Measurements from ENCODE around the gene SLC25A43.

The SLC25A43 gene

DNA sequence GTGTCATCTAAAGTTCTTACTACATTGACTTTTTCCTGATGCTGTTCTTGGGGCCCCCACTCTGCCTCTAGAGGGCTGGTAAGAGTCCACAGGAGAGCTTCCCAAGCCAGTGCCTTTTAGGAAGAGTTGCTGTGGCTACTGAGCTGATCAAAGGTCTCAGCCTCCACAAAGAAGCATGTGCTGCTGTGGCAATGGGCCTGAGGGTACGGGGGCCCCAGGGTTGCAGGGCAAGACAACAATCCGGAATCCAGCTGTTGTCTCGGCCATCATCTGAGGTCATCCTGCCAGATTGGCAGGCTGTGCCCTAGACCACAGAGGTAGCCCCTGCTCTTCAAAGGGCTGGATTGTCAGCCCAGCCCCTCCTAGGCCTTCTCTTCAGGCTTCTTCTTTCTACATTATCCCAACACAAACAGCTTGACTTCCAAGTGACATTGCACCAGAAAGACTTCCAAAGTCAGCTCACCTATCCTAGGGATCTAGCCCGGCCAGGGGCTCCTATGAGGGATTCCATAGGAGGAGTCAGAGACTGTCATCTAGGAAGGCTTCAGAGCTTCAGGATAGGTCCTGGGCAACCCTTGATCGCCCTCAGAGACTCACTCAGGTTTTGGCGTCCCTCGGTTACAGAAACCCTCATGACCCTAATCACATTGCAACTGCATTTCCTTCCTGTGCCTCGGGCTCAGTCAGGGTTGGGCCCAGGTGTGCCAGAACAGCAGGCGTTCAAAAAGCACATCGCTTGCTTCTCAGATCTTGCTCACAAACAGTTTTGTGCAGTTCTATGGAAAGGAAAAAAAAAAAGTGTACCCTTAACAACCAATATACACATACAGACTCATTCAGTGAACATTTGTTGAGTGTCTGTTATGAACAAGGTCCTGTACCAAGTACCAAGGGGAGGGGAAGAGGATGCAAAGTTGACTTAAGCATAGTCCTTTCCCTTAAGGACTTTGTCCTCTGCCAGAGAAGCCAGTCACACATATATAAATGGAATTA lies 96.9 kb downstream of the SLC25A43 start:
- in situ Hi-C loops (cut with MboI; ENCODE audit: low sequenced_read_pairs), result no loop called here

DNA sequence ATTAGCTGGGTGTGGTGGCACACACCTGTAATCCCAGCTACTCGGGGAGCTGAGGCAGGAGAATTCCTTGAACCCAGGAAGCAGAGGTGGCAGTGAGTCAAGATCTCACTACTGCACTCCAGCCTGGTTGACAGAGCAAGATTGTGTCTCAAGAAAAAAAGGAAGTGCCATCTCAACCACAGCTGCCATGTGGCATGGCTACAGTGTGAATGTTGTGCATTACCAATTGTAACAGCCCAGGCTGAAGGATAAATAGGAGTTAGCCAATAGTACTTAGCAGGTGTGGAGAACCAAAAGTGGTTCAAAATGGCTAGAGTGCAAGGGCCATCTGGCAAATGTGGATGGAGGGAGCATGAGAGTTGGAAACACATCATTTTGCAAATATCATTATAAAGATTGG lies 98.0 kb downstream of the SLC25A43 start:
- in situ Hi-C loops (cut with MboI; ENCODE audit: low sequenced_read_pairs), result no loop called here

DNA sequence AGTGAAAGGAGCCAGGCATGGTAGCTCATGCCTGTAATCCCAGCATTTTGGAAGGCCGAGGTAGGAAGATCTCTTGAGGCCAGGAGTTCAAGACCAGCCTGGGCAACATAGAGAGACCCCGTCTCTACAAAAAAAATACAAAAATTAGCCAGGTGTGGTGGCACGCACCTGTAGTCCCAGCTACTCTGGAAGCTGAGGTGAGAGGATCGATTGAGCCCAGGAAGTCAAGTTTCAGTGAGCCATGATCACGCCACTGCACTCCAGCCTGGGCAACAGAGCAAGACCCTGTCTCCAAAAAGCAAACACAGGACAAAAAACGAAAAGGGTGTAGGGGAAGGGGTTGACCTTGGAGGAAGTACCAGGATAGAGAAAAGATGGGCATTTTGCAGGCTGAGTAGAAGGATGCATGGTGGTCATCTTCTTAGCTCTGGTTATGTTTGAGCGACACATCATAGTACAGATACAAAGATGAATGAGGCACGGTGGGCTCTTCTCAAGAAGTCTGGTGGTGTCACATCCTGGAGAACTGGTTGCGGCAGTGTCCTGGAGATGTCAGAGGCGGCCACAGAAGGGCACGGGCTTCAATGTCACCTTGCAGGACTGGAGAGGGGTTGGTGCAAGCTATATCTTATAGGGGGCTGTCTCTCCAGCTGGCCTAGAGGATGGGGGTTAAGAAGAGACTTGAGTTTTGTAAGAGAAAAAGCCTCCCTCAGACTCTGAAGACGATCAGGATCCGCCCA lies 101.1 kb downstream of the SLC25A43 start:
- in situ Hi-C loops (cut with MboI; ENCODE audit: low sequenced_read_pairs), result no loop called here

DNA sequence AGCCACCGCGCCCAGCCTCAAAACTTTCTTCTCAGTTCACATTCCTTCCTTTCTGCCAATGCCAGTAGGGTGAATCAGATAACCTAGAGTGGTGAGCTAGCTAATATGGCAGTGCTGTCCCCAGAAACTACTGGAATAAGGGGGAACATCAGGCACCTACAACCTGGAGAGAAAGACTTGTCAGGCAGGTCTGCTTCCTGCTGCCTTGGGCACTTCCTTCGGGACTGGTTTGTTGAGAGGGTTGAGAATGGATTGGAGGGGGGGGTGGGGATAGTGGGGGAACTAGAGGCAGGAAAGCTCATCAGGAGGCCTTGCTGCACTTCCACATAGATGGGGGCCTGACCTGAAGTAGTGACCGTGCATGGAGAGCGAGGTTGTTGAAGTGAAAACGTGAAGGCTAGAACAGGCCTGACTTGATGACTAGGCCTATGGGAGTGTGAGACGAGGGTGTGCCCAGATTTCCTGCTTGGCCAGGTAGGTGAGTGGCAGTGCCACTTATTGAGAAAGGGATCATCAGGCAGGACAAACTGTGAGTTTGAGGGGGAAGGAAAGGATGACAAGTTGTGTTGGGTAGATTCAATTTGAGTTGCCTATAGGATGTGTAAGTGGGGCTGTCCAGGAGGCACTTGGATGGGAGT lies 102.5 kb downstream of the SLC25A43 start:
- in situ Hi-C loops (cut with MboI; ENCODE audit: low sequenced_read_pairs), result no loop called here

DNA sequence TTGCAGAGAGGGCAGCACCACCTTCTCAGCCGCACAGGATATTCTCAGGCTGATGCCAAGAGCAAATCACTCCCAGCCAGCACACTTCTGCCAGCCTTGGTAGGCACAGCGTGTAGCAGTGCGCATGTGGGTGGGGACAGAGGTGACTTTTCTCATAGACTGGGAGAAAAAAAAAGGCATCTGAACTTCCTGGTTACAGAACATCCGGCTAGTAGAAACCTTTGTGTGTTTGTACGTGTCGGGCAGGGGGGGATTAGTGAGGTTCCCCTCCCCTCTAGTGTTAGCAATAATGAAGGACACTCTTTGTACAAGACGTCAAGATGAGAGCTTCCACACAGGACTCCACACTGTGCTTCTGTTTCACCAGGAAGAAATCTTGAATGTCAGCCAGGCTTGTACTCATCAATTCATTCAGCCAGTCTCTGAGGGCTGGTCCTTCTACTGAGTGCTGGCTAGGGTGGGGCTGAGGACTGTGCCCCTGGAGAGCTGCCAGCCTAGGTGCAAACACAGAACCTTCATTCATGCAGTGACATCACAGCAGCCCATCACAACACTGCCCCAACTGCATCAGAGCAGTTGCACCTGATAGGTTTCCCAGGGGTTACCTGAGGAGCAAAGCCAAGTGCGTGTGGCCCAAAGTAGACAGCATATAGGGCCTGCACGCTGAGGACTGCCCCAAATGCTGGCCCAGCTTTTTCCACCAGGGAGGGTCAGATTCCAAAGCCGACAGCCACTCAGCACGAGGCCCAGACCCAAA lies 103.8 kb downstream of the SLC25A43 start:
- in situ Hi-C loops (cut with MboI; ENCODE audit: low sequenced_read_pairs), result no loop called here

DNA sequence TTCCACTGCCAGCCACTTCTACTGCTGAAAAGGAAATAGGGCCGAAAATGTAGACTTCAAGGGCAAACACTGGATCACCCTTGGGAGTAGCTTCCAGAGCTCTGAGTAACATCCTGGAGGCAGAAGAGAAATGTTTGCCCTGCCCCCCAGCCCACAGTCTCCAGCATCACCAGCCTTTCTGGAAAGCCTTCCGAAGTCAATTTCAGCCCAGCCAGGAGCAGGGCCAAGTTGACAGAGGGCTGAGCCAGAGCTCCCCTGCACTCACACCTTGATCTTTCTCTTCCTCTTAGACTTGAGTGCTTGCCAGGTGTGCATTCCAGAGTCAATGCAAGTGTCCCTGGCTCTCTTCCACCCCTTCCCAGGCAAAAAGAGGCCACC lies 104.3 kb downstream of the SLC25A43 start:
- in situ Hi-C loops (cut with MboI; ENCODE audit: low sequenced_read_pairs), result no loop called here

Measured in hTERT RPE-1 (cell line).